Choroid plexus epithelial cell (primary cell): ENCODE measurements around the gene NAPB.

Experiments used
- DNase-seq: peaks from one replicate; pipeline ENCODE4 v3.0.0-alpha.2; 2010; ENCODE audit warnings: low read depth
- H3K4me3 ChIP-seq: 2 replicates; pipeline ENCODE4 v1.5.1; 2011; ENCODE audit warnings: low read depth, mild to moderate bottlenecking, control low read depth, low read length, moderate library complexity
- TF ChIP-seq, protein P1 (sequence below): conservative IDR thresholded peaks from 2 replicates; pipeline ENCODE4 v1.5.1; 2011; ENCODE audit warnings: low read depth, mild to moderate bottlenecking, control low read depth, inconsistent platforms, low read length, moderate library complexity

Gene NAPB

GRCh38 chr20:23407781-23408464 is 13.4 kb downstream of the NAPB start:
- DNase-seq = no peak
- TF ChIP-seq, protein P1, sequence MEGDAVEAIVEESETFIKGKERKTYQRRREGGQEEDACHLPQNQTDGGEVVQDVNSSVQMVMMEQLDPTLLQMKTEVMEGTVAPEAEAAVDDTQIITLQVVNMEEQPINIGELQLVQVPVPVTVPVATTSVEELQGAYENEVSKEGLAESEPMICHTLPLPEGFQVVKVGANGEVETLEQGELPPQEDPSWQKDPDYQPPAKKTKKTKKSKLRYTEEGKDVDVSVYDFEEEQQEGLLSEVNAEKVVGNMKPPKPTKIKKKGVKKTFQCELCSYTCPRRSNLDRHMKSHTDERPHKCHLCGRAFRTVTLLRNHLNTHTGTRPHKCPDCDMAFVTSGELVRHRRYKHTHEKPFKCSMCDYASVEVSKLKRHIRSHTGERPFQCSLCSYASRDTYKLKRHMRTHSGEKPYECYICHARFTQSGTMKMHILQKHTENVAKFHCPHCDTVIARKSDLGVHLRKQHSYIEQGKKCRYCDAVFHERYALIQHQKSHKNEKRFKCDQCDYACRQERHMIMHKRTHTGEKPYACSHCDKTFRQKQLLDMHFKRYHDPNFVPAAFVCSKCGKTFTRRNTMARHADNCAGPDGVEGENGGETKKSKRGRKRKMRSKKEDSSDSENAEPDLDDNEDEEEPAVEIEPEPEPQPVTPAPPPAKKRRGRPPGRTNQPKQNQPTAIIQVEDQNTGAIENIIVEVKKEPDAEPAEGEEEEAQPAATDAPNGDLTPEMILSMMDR = no peak
- no peak overlapping the region for H3K4me3 ChIP-seq

- H3K4me3 ChIP-seq = no peak overlapping the region
- TF ChIP-seq, protein P1 = no peak
- DNase-seq = no peak
These were observed 14.4 kb downstream of the NAPB start for GRCh38 chr20:23406880-23407279.

DNA sequence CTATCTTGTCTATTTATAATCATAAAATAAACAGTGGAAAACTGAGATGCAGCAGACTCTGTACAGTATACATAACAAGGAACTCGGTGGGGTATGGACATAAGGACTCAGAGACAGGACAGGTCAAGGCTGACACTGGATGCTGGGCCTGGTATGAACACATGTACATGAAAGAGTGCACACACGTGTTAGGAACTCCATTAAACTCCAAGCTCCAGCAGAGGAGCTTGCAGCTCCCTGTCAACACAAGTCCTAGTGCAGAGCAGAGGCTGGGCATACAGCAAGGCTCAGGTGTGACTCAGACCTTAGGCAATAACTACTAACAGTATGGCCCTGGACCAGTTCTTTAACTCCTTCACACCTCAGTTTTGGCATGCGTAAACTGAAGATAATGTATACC is 17.1 kb downstream of the NAPB start:
- TF ChIP-seq, protein P1 = no peak
- H3K4me3 ChIP-seq = no peak overlapping the region
- peak; percentile 67 for DNase-seq

DNA sequence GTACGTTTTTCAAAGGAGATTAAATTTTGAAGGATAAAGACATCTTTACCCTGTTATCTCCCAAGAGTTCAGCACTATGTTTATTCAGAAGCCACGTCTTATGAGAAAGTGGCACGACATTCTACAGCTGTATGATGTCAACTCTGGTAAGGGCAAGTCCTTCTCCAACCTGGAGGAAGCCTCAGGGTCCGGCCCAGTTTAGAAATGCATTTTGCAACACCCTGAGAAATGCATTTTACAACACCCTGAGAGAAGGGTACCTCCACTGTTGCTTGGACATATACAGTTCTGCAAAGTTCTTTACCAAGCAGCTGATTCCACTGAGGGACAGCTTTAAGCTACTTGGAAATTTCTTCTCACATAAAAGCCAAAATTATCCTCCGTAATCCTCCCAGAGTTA is 17.5 kb downstream of the NAPB start:
- DNase-seq = peak; percentile 52
- H3K4me3 ChIP-seq = no peak overlapping the region
- TF ChIP-seq, protein P1 = no peak

- DNase-seq = no peak
- TF ChIP-seq, protein P1 = no peak
- no peak overlapping the region for H3K4me3 ChIP-seq
These were observed 20.2 kb downstream of the NAPB start for GRCh38 chr20:23401051-23401450.

DNA sequence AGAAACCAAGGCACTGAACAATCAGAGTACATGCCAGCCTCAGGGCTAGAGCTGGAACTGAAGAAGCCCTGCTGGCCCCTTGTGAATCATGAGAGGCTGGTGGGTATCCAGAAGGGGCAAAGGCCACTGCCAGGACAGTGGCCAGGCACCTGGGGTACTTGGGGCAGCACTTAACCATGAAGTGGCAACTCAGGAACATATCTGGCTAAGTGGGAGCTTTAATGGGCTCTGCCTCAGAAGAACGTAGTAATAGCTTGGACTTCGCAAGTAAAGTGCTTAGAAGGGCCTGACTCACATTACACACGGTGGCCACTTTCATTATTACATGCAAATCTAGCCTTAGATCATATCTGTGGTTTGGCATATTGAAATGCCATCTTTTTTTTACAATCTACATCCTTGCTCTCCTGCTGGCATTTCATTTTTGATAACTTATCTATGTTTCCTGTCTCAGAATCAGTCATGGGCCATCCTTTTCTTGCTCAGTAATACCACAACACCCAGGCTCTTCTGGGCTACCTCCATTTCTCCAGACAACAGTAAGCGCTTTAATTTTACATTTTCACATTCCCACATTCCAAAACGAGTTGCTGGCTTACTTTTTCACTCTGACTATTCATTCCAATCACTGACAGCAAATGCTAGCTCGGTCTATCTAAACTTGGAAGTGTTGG is 21.6 kb downstream of the NAPB start:
- peak; percentile 70 for DNase-seq
- H3K4me3 ChIP-seq = no peak overlapping the region
- TF ChIP-seq, protein P1 = peak; percentile 23

- peak; percentile 78 for DNase-seq
- TF ChIP-seq, protein P1 = no peak
- no peak overlapping the region for H3K4me3 ChIP-seq
These were observed 23.3 kb downstream of the NAPB start for GRCh38 chr20:23397961-23398360.
